Measurements from ENCODE around the gene ANKRD13B. TPM values are rescaled to one million over a fixed set of nuclear protein-coding genes. Genes with fewer than 3 reads are reported as not detected.

ANKRD13B gene
- total RNA-seq, 1 donor from 2014 or later: 17.9 TPM

DNA sequence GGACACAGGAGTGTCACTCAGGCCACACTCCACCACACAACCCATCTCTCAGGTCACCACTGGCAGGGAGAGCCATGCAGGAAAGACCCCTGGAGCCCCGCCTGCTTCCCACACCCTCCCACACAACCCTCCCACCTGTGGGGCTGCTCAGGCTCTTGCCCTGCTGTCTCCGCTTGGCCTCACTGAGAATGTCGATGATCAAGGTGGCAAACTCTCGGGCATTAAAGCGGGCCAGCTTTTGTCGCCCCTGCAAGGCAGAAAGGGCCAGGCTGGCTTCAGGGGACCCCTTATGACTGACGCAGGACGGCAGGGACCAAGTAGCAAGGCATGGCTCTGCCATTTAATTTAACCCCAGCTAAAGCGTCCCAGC lies 15.9 kb upstream of the ANKRD13B start:
- Histone ChIP-seq H3K27me3 (ENCODE audit: insufficient read depth, low read length) (no peaks in the 10 kb centered on the region), H3K9ac (ENCODE audit: low read length) (no peak overlapping the region), H3K79me2 (ENCODE audit: insufficient read depth, low read length) (peaks cover 2% of the 10 kb centered on the region), H3K4me2 (ENCODE audit: low read length) (no peak overlapping the region), H3K9me3 (ENCODE audit: insufficient read depth, low read depth, low read length) (no peaks in the 10 kb centered on the region), H3K4me1 (ENCODE audit: insufficient read depth, low read length) (peaks cover 15% of the 10 kb centered on the region), H3K4me3 (ENCODE audit: insufficient read depth, low read depth, low read length) (no peak overlapping the region), H3K36me3 (ENCODE audit: insufficient read depth, low read length) (peaks cover 2% of the 10 kb centered on the region), H3K27ac (ENCODE audit: low read depth, low read length) (no peak overlapping the region), H2AFZ (ENCODE audit: low read depth, low read length) (no peak overlapping the region), H4K20me1 (ENCODE audit: insufficient read depth, low read length) (peaks cover 43% of the 10 kb centered on the region)
- DNase-seq (ENCODE audit: low read depth): no peak
- H3K36me3 Mint-ChIP-seq (ENCODE audit: low read depth, unreplicated experiment): peaks cover 10% of the 10 kb centered on the region
- no peak for FAIRE-seq
- H3K27me3 Mint-ChIP-seq (ENCODE audit: low read depth, unreplicated experiment): no peaks in the 10 kb centered on the region
- H3K4me3 Mint-ChIP-seq (ENCODE audit: unreplicated experiment): no peak overlapping the region
- H3K27ac Mint-ChIP-seq (ENCODE audit: unreplicated experiment): no peak overlapping the region
- H3K4me1 Mint-ChIP-seq (ENCODE audit: low read depth, unreplicated experiment): peaks cover 4% of the 10 kb centered on the region
- H3K9me3 Mint-ChIP-seq (ENCODE audit: unreplicated experiment): no peaks in the 10 kb centered on the region
- TF ChIP-seq, protein P1, sequence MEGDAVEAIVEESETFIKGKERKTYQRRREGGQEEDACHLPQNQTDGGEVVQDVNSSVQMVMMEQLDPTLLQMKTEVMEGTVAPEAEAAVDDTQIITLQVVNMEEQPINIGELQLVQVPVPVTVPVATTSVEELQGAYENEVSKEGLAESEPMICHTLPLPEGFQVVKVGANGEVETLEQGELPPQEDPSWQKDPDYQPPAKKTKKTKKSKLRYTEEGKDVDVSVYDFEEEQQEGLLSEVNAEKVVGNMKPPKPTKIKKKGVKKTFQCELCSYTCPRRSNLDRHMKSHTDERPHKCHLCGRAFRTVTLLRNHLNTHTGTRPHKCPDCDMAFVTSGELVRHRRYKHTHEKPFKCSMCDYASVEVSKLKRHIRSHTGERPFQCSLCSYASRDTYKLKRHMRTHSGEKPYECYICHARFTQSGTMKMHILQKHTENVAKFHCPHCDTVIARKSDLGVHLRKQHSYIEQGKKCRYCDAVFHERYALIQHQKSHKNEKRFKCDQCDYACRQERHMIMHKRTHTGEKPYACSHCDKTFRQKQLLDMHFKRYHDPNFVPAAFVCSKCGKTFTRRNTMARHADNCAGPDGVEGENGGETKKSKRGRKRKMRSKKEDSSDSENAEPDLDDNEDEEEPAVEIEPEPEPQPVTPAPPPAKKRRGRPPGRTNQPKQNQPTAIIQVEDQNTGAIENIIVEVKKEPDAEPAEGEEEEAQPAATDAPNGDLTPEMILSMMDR (IDR thresholded peaks at IDR 0.05; ENCODE audit: insufficient read depth, low read depth, low read length): no peak
- no peak for TF ChIP-seq EZH2 (IDR thresholded peaks at IDR 0.05; ENCODE audit: insufficient read depth, low read length)

GRCh38 chr17:29577385-29578211 lies 15.3 kb upstream of the ANKRD13B start:
- TF ChIP-seq, protein P1 (IDR thresholded peaks at IDR 0.05; ENCODE audit: insufficient read depth, low read depth, low read length): no peak
- TF ChIP-seq EZH2 (IDR thresholded peaks at IDR 0.05; ENCODE audit: insufficient read depth, low read length): no peak
- H3K79me2 ChIP-seq (ENCODE audit: insufficient read depth, low read length): peaks cover 8% of the 10 kb centered on the region
- H3K4me2 ChIP-seq (ENCODE audit: low read length): peak overlapping the region; percentile 48
- Mint-ChIP-seq H3K4me3 (ENCODE audit: unreplicated experiment) (peak overlapping the region; percentile 27), H3K36me3 (ENCODE audit: low read depth, unreplicated experiment) (peaks cover 14% of the 10 kb centered on the region), H3K4me1 (ENCODE audit: low read depth, unreplicated experiment) (peaks cover 4% of the 10 kb centered on the region), H3K27me3 (ENCODE audit: low read depth, unreplicated experiment) (no peaks in the 10 kb centered on the region), H3K27ac (ENCODE audit: unreplicated experiment) (peak overlapping the region; percentile 17), H3K9me3 (ENCODE audit: unreplicated experiment) (no peaks in the 10 kb centered on the region)
- peak; percentile 46 for DNase-seq (ENCODE audit: low read depth)
- H3K27me3 ChIP-seq (ENCODE audit: insufficient read depth, low read length): no peaks in the 10 kb centered on the region
- peak overlapping the region; percentile 18 for H3K9ac ChIP-seq (ENCODE audit: low read length)
- peaks cover 15% of the 10 kb centered on the region for H3K4me1 ChIP-seq (ENCODE audit: insufficient read depth, low read length)
- peaks cover 49% of the 10 kb centered on the region for H4K20me1 ChIP-seq (ENCODE audit: insufficient read depth, low read length)
- no peak overlapping the region for H3K4me3 ChIP-seq (ENCODE audit: insufficient read depth, low read depth, low read length)
- no peak for FAIRE-seq
- H3K27ac ChIP-seq (ENCODE audit: low read depth, low read length): no peak overlapping the region
- H3K36me3 ChIP-seq (ENCODE audit: insufficient read depth, low read length): peaks cover 2% of the 10 kb centered on the region
- H3K9me3 ChIP-seq (ENCODE audit: insufficient read depth, low read depth, low read length): no peaks in the 10 kb centered on the region
- no peak overlapping the region for H2AFZ ChIP-seq (ENCODE audit: low read depth, low read length)

All from astrocyte (in vitro differentiated cells and primary cell).